DMS114 treated with DMSO at 0.1 percent for 48 hours (cell line): ENCODE measurements around the gene PTPRE.
A peak's percentile ranks its signal among the peaks of the same experiment; 100 is the strongest.

Experiments used
- DNase-seq: peaks from one replicate; lab custom pipeline; 2025; ENCODE audit not compliant: unreplicated experiment; lab: John Stamatoyannopoulos, UW

The PTPRE gene

GRCh38 chr10:127997271-127997670 is 90.4 kb downstream of the PTPRE start:
- no peak for DNase-seq

- no peak for DNase-seq
Observed at GRCh38 chr10:127997937-127998336, 91.0 kb downstream of the PTPRE start.

- no peak for DNase-seq
Observed at GRCh38 chr10:127998501-127999144, 91.7 kb downstream of the PTPRE start.

GRCh38 chr10:127999297-128000129 is 92.6 kb downstream of the PTPRE start:
- no peak for DNase-seq

- no peak for DNase-seq
Observed at GRCh38 chr10:128000471-128001362, 93.8 kb downstream of the PTPRE start.

GRCh38 chr10:128001363-128001745 is 94.5 kb downstream of the PTPRE start:
- DNase-seq: no peak

- DNase-seq: no peak
Observed at GRCh38 chr10:128001849-128002248, 94.9 kb downstream of the PTPRE start.

GRCh38 chr10:128003521-128003920 is 96.6 kb downstream of the PTPRE start:
- no peak for DNase-seq

- DNase-seq: no peak
Observed at GRCh38 chr10:128005858-128006257, 99.0 kb downstream of the PTPRE start.

GRCh38 chr10:128007056-128007455 is 100.2 kb downstream of the PTPRE start:
- DNase-seq: no peak

- no peak for DNase-seq
Observed at GRCh38 chr10:128007971-128008370, 101.1 kb downstream of the PTPRE start.

GRCh38 chr10:128008521-128009250 is 101.8 kb downstream of the PTPRE start:
- DNase-seq: no peak

- no peak for DNase-seq
Observed at GRCh38 chr10:128009372-128010126, 102.6 kb downstream of the PTPRE start.

- DNase-seq: peak; percentile 59
Observed at GRCh38 chr10:128011059-128011979, 104.4 kb downstream of the PTPRE start.

GRCh38 chr10:128013626-128014025 is 106.7 kb downstream of the PTPRE start:
- DNase-seq: no peak

- DNase-seq: no peak
Observed at GRCh38 chr10:128014236-128014635, 107.3 kb downstream of the PTPRE start.

GRCh38 chr10:128016423-128017060 is 109.6 kb downstream of the PTPRE start:
- DNase-seq: no peak

- DNase-seq: no peak
Observed at GRCh38 chr10:128017822-128018221, 110.9 kb downstream of the PTPRE start.

GRCh38 chr10:128018236-128018635 is 111.3 kb downstream of the PTPRE start:
- DNase-seq: no peak
